Right lung (tissue), 5 donors: Measurements from ENCODE around the gene RDH12. TPM values are rescaled to one million over a fixed set of nuclear protein-coding genes. Genes with fewer than 3 reads are reported as not detected.
"Not testable (repeated sequence)": the region's sequence is repeated elsewhere in the genome, so short reads cannot be mapped to it uniquely, and the experiment has no call there.

Experiments used
- DNase-seq, 2 donors: peaks; one replicate each; pipeline ENCODE4 v3.0.0-alpha.2; 2013
- polyA plus RNA-seq, 5 donors: library from polyadenylated mRNA; unstranded; fragments of 120-200 nt; gene quantifications; one replicate each; pipeline versions ENCODE4 v1.2.1 to v1.2.3, GENCODE V29; 2013; ENCODE audit warnings: inconsistent platforms in 1 of 5, low replicate concordance in 1 of 5; ENCODE audit not compliant: insufficient read length in 5 of 5, insufficient read depth in 1 of 5

RDH12 gene
- polyA plus RNA-seq, 5 donors: 0.19 to 0.77 (median 0.37) TPM

GRCh38 chr14:67704484-67705089 is 2.9 kb downstream of the RDH12 start:
- peak; percentile 33 to 59 for DNase-seq

- no peak for DNase-seq
Measured at GRCh38 chr14:67705211-67705610, 3.5 kb downstream of the RDH12 start.

- not testable (repeated sequence) for DNase-seq
Measured at GRCh38 chr14:67709346-67709745, 7.7 kb downstream of the RDH12 start.

GRCh38 chr14:67709796-67710195 is 8.1 kb downstream of the RDH12 start:
- not testable (repeated sequence) for DNase-seq

GRCh38 chr14:67710209-67710608 is 8.5 kb downstream of the RDH12 start:
- DNase-seq: no peak

GRCh38 chr14:67717048-67717447 is 15.4 kb downstream of the RDH12 start:
- no peak for DNase-seq

- no peak for DNase-seq
Measured at GRCh38 chr14:67718265-67718664, 16.6 kb downstream of the RDH12 start.

GRCh38 chr14:67719385-67719784 is 17.7 kb downstream of the RDH12 start:
- not testable (repeated sequence) for DNase-seq

GRCh38 chr14:67719866-67720265 is 18.2 kb downstream of the RDH12 start:
- DNase-seq: no peak

- DNase-seq: no peak
Measured at GRCh38 chr14:67721875-67722274, 20.2 kb downstream of the RDH12 start.

GRCh38 chr14:67722293-67722692 is 20.6 kb downstream of the RDH12 start:
- DNase-seq: peak; percentile 27 to 30

GRCh38 chr14:67725171-67725570 is 23.5 kb downstream of the RDH12 start:
- no peak for DNase-seq

GRCh38 chr14:67727361-67727760 is 25.7 kb downstream of the RDH12 start:
- no peak for DNase-seq

GRCh38 chr14:67728258-67728657 is 26.6 kb downstream of the RDH12 start:
- DNase-seq: no peak

GRCh38 chr14:67729072-67729885 is 27.6 kb downstream of the RDH12 start:
- peak; percentile 53 to 54 for DNase-seq

GRCh38 chr14:67733616-67734015 is 31.9 kb downstream of the RDH12 start:
- no peak for DNase-seq

- no peak for DNase-seq
Measured at GRCh38 chr14:67734675-67735074, 33.0 kb downstream of the RDH12 start.

GRCh38 chr14:67735336-67736147 is 33.9 kb downstream of the RDH12 start:
- no peak for DNase-seq

- DNase-seq: no peak
Measured at GRCh38 chr14:67736771-67737170, 35.1 kb downstream of the RDH12 start.

GRCh38 chr14:67738740-67739504 is 37.2 kb downstream of the RDH12 start:
- DNase-seq: no peak

- DNase-seq: no peak
Measured at GRCh38 chr14:67744046-67744445, 42.4 kb downstream of the RDH12 start.

- no peak for DNase-seq
Measured at GRCh38 chr14:67746927-67747326, 45.2 kb downstream of the RDH12 start.
